K562 (cell line): Measurements from ENCODE around the gene C11orf98. TPM values are rescaled to one million over a fixed set of nuclear protein-coding genes. Genes with fewer than 3 reads are reported as not detected.

Experiments used
- ARID1B ChIP-seq: fragments of 450-650 bp; IDR thresholded peaks from 2 replicates; pipeline ENCODE4 v1.6.1; 2016; ENCODE audit warnings: antibody characterized with exemption, mild to moderate bottlenecking, inconsistent platforms
- BACH1 ChIP-seq: fragments of 200-800 bp; sonication (Bioruptor generic); IDR thresholded peaks from 2 replicates; pipeline ENCODE4 v1.6.1; 2016; ENCODE audit warnings: missing genetic modification characterization, missing compliant biosample characterization
- BRD9 ChIP-seq: fragments of 450-650 bp; IDR thresholded peaks from 2 replicates; pipeline ENCODE4 v1.6.1; 2018; ENCODE audit warnings: low read depth; ENCODE audit not compliant: partially characterized antibody
- CREB3L1 ChIP-seq: fragments of 450-650 bp; IDR thresholded peaks from 2 replicates; pipeline ENCODE4 v1.6.1; 2014; ENCODE audit warnings: low read depth, mild to moderate bottlenecking, moderate library complexity, borderline replicate concordance
- DDX20 ChIP-seq: fragments of 450-650 bp; IDR thresholded peaks from 2 replicates; pipeline ENCODE4 v1.6.1; 2016; ENCODE audit warnings: missing genetic modification characterization, low read depth, mild to moderate bottlenecking, missing compliant biosample characterization, moderate library complexity
- EP300 ChIP-seq: IDR thresholded peaks from 2 replicates; pipeline ENCODE4 v1.6.1; 2012; ENCODE audit warnings: low read length, improper control_type of control experiment
- GTF2A2 ChIP-seq: IDR thresholded peaks from 2 replicates; pipeline ENCODE4 v1.6.1; 2016; ENCODE audit warnings: mild to moderate bottlenecking, missing genetic modification characterization, missing compliant biosample characterization
- HMGN3 ChIP-seq: IDR thresholded peaks from 2 replicates; pipeline ENCODE4 v1.6.1; 2011; ENCODE audit warnings: borderline replicate concordance, low read depth, mild to moderate bottlenecking, mixed read lengths, low read length; ENCODE audit not compliant: insufficient read length; ENCODE audit errors: extremely low read depth
- KDM1A ChIP-seq, 2 experiments: fragments of 450-650 bp; IDR thresholded peaks; 2 replicates each; pipeline ENCODE4 v1.6.1; 2016; ENCODE audit warnings: mild to moderate bottlenecking in 2 of 2
- MED1 ChIP-seq: sonication (generic); formaldehyde crosslinking; IDR thresholded peaks from 2 replicates; pipeline ENCODE4 v1.8.1; 2023; ENCODE audit warnings: missing genetic modification reagents, borderline replicate concordance
- NFATC3 ChIP-seq: fragments of 450-650 bp; IDR thresholded peaks from 2 replicates; pipeline ENCODE4 v1.6.1; 2017; ENCODE audit warnings: mild to moderate bottlenecking
- NR1H2 ChIP-seq: sonication (generic); formaldehyde crosslinking; IDR thresholded peaks from 2 replicates; pipeline ENCODE4 v1.4.0; 2020; ENCODE audit warnings: mild to moderate bottlenecking, missing genetic modification reagents
- PHF21A ChIP-seq: fragments of 450-650 bp; IDR thresholded peaks from 2 replicates; pipeline ENCODE4 v1.6.1; 2017; ENCODE audit warnings: low read depth, borderline replicate concordance
- POLR2AphosphoS2 ChIP-seq: IDR thresholded peaks from 2 replicates; pipeline ENCODE4 v1.6.1; 2012; ENCODE audit warnings: low read length, improper control_type of control experiment
- RCOR1 ChIP-seq, 2 experiments: IDR thresholded peaks; 2 replicates each; pipeline ENCODE4 v1.6.1; 2012; ENCODE audit warnings: low read depth in 2 of 2, low read length in 2 of 2, borderline replicate concordance in 1 of 2, improper control_type of control experiment in 1 of 2
- SFPQ ChIP-seq: fragments of 200-400 bp; formaldehyde crosslinking; IDR thresholded peaks from 2 replicates; pipeline ENCODE4 v1.6.1; 2017; ENCODE audit warnings: mild to moderate bottlenecking, low read depth, low read length, moderate library complexity
- SP1 ChIP-seq: sonication (generic); formaldehyde crosslinking; IDR thresholded peaks from 2 replicates; pipeline ENCODE4 v1.8.1; 2022; ENCODE audit warnings: mild to moderate bottlenecking, missing genetic modification reagents
- THAP12 ChIP-seq: fragments of 250-450 bp; sonication (Bioruptor Pico); IDR thresholded peaks from 2 replicates; pipeline ENCODE4 v1.9.0; 2021; ENCODE audit warnings: mild to moderate bottlenecking, inconsistent platforms
- ZBTB17 ChIP-seq: fragments of 450-650 bp; formaldehyde crosslinking; IDR thresholded peaks from 2 replicates; pipeline ENCODE4 v1.4.0; 2020; ENCODE audit warnings: mild to moderate bottlenecking
- ZNF282 ChIP-seq: sonication (generic); formaldehyde crosslinking; IDR thresholded peaks from 2 replicates; pipeline ENCODE4 v1.8.1; 2023; ENCODE audit warnings: missing genetic modification reagents
- ZNF584 ChIP-seq: fragments of 200-800 bp; sonication (Bioruptor generic); IDR thresholded peaks from 2 replicates; pipeline ENCODE4 v1.6.1; 2016; ENCODE audit warnings: low read depth, mild to moderate bottlenecking, missing genetic modification characterization, missing compliant biosample characterization
- ZNF589 ChIP-seq: fragments of 200-800 bp; sonication (Bioruptor generic); IDR thresholded peaks from 2 replicates; pipeline ENCODE4 v1.6.1; 2016; ENCODE audit warnings: low read depth, missing genetic modification characterization, missing compliant biosample characterization
- polyA plus RNA-seq, 8 experiments: library from polyadenylated mRNA; depleted of rRNA in 4 of 8; stranded (reverse) in 5 of 8; unstranded in 3 of 8; fragments of >200 nt; fragmentation: Nextera tagmentation in 2 of 8; fragmentation: Illumina TruSeq in 1 of 8; extraction: Ambion mirVana in 2 of 8; extraction: Trizol in 1 of 8; gene quantifications; 2 replicates each; pipeline versions ENCODE4 v1.2.1 to v1.2.3, GENCODE V29; 2011 to 2014; ENCODE audit warnings: inconsistent platforms in 1 of 8, missing spikeins in 1 of 8
- total RNA-seq, 7 experiments: library from RNA; depleted of rRNA in 6 of 7; stranded (reverse); fragments of >200 nt in 6 of 7; fragmentation: Illumina TruSeq in 2 of 7; extraction: Trizol in 2 of 7; gene quantifications; 2 replicates each; pipeline versions ENCODE4 v1.2.1 to v1.2.3, GENCODE V29; 2011 to 2021; ENCODE audit warnings: low replicate concordance in 1 of 7

Gene C11orf98
- total and polyA plus RNA-seq, 9 of the 15 experiments (the other 6 are each of a cell fraction or from before 2014, with no cell fraction given): 103 to 352 (median 218) TPM

- TF ChIP-seq ZNF589 (no peak), MED1 (CRISPR knock-in tag) (no peak), ZNF584 (no peak), SFPQ (no peak), EP300 (no peak), NFATC3 (no peak), NR1H2 (CRISPR knock-in tag) (peak; percentile 0; the same call in 1 of the 2 replicates), HMGN3 (peak; percentile 67), BACH1 (tag) (no peak), DDX20 (tag) (no peak), GTF2A2 (no peak), CREB3L1 (no peak), POLR2AphosphoS2 (peak; percentile 98), ARID1B (no peak), BRD9 (no peak), THAP12 (no peak), ZBTB17 (CRISPR knock-in tag) (0 out of 2 replicates have a peak, but pooled peaks have one; percentile 70), RCOR1 (IDR thresholded peaks at IDR 0.05; ENCODE audit: borderline replicate concordance in 1 of 2, low read depth in 2 of 2, low read length in 2 of 2) (peak in 1 of 2 experiments; percentile 25; a peak in 1 of 4 replicates), PHF21A (no peak), SP1 (peak; percentile 87), KDM1A (IDR thresholded peaks at IDR 0.05) (no peak), ZNF282 (no peak)
Measured at GRCh38 chr11:62705880-62706849, 41.2 kb upstream of the C11orf98 start (continued).
